Amygdala (tissue), 56 donors: Measurements from ENCODE around the gene TOR3A.

Experiments
- DNase-seq, 56 donors: peaks; one replicate each; lab custom pipeline; 2025; lab: John Stamatoyannopoulos, UW

Gene TOR3A

GRCh38 chr1:179061360-179062282, 20.2 kb upstream of the TOR3A start:
- DNase-seq, result no peak

- no peak for DNase-seq
Measured at GRCh38 chr1:179066471-179066870, 15.4 kb upstream of the TOR3A start.

GRCh38 chr1:179077396-179077795, 4.5 kb upstream of the TOR3A start:
- no peak for DNase-seq

GRCh38 chr1:179079113-179079761, 2.6 kb upstream of the TOR3A start:
- DNase-seq, result peak in 24 of 56 donors; percentile 7 to 75 (median 28)

GRCh38 chr1:179080866-179081686, 794 bp upstream of the TOR3A start:
- peak in 1 of 56 donors; percentile 59 for DNase-seq

GRCh38 chr1:179082333-179082998, 596 bp downstream of the TOR3A start:
- peak in 12 of 56 donors; percentile 11 to 56 (median 39) for DNase-seq

- no peak for DNase-seq
Measured at GRCh38 chr1:179082999-179083335, 1.1 kb downstream of the TOR3A start.

- DNase-seq, result no peak
Measured at GRCh38 chr1:179083533-179083932, 1.7 kb downstream of the TOR3A start.

GRCh38 chr1:179087665-179088064, 5.8 kb downstream of the TOR3A start:
- DNase-seq, result no peak

- DNase-seq, result no peak
Measured at GRCh38 chr1:179089827-179090482, 8.1 kb downstream of the TOR3A start.

- DNase-seq, result no peak
Measured at GRCh38 chr1:179090522-179090921, 8.7 kb downstream of the TOR3A start.

- DNase-seq, result no peak
Measured at GRCh38 chr1:179090923-179091322, 9.1 kb downstream of the TOR3A start.

- no peak for DNase-seq
Measured at GRCh38 chr1:179091691-179092165, 9.9 kb downstream of the TOR3A start.

- DNase-seq, result no peak
Measured at GRCh38 chr1:179092896-179093461, 11.1 kb downstream of the TOR3A start.

GRCh38 chr1:179094818-179095217, 12.9 kb downstream of the TOR3A start:
- no peak for DNase-seq

- DNase-seq, result no peak
Measured at GRCh38 chr1:179095377-179095776, 13.5 kb downstream of the TOR3A start.

- DNase-seq, result no peak
Measured at GRCh38 chr1:179095924-179096323, 14.1 kb downstream of the TOR3A start.

- DNase-seq, result no peak
Measured at GRCh38 chr1:179099891-179100290, 18.0 kb downstream of the TOR3A start.

- DNase-seq, result no peak
Measured at GRCh38 chr1:179101566-179101965, 19.7 kb downstream of the TOR3A start.
